ENCODE measurements around the gene USH2A.

GRCh38 chr1:215890438-215890837 lies 532.8 kb downstream of the USH2A start:
- TF ChIP-seq POLR2AphosphoS5 (IDR thresholded peaks at IDR 0.05) (no peak), CTCF (IDR thresholded peaks at IDR 0.05) (no peak), EP300 (IDR thresholded peaks at IDR 0.05) (no peak), POLR2A (IDR thresholded peaks at IDR 0.05) (no peak)
